GM23338 (cell line): ENCODE data around the gene IDH3B.

Source experiments
- CREB1 ChIP-seq: fragments of 250-450 bp; sonication (Bioruptor Pico); IDR thresholded peaks from 2 replicates; pipeline ENCODE4 v1.5.0; 2020; ENCODE audit warnings: low read depth, mild to moderate bottlenecking, moderate library complexity
- EZH2 ChIP-seq: fragments of 200-600 bp; sonication (generic); IDR thresholded peaks from one replicate; pipeline ENCODE4 v1.8.0; 2017; ENCODE audit warnings: antibody characterized with exemption, mild to moderate bottlenecking, low read depth; ENCODE audit not compliant: unreplicated experiment
- EZH2phosphoT487 ChIP-seq: fragments of 200-600 bp; sonication (generic); IDR thresholded peaks from one replicate; pipeline ENCODE4 v1.8.1; 2018; ENCODE audit warnings: antibody characterized with exemption; ENCODE audit not compliant: unreplicated experiment
- JUNB ChIP-seq: IDR thresholded peaks from one replicate; pipeline ENCODE4 v1.6.1; 2016; ENCODE audit warnings: antibody characterized with exemption; ENCODE audit not compliant: unreplicated experiment
- NANOG ChIP-seq: IDR thresholded peaks from 2 replicates; pipeline ENCODE4 v1.6.1; 2016; ENCODE audit warnings: antibody characterized with exemption, borderline replicate concordance
- POLR2AphosphoS5 ChIP-seq: IDR thresholded peaks from 2 replicates; pipeline ENCODE4 v1.6.1; 2016; ENCODE audit warnings: antibody characterized with exemption, low read depth
- ZNF331 ChIP-seq: fragments of 250-450 bp; sonication (Bioruptor Pico); IDR thresholded peaks from 2 replicates; pipeline ENCODE4 v1.5.0; 2020; ENCODE audit warnings: low read depth, mild to moderate bottlenecking, moderate library complexity
- TF ChIP-seq, protein P1 (sequence below): IDR thresholded peaks from one replicate; pipeline ENCODE4 v1.6.1; 2018; ENCODE audit warnings: antibody characterized with exemption; ENCODE audit not compliant: unreplicated experiment
- TF ChIP-seq, protein P2 (sequence below), 2 experiments: fragments of 200-600 bp in 1 of 2; sonication (generic) in 1 of 2; conservative IDR thresholded peaks; 2 replicates each; pipeline versions ENCODE4 v1.5.1 to v1.6.1; 2016 to 2017; ENCODE audit warnings: antibody characterized with exemption in 2 of 2, low read depth in 2 of 2, mild to moderate bottlenecking in 2 of 2, moderate library complexity in 1 of 2

DNA sequence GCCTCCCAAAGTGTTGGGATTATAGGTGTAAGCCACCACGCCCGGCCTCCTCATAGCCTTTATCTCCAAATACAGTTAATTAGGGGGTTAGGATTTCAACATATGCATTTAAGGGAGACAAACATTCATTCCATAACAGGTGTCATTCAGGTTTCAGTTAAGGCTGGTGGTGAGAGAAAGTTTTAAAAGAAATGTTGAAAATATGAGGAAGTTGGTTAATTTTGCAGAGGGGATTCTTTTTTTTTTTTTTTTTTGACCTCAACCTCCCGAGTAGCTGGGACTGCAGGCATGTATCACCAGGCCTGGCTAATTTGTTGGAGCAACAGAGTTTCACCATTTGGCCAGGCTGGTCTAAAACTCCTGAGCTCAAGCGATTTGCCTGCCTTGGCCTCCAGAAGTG is 16.0 kb upstream of the IDH3B start:
- TF ChIP-seq, protein P1, sequence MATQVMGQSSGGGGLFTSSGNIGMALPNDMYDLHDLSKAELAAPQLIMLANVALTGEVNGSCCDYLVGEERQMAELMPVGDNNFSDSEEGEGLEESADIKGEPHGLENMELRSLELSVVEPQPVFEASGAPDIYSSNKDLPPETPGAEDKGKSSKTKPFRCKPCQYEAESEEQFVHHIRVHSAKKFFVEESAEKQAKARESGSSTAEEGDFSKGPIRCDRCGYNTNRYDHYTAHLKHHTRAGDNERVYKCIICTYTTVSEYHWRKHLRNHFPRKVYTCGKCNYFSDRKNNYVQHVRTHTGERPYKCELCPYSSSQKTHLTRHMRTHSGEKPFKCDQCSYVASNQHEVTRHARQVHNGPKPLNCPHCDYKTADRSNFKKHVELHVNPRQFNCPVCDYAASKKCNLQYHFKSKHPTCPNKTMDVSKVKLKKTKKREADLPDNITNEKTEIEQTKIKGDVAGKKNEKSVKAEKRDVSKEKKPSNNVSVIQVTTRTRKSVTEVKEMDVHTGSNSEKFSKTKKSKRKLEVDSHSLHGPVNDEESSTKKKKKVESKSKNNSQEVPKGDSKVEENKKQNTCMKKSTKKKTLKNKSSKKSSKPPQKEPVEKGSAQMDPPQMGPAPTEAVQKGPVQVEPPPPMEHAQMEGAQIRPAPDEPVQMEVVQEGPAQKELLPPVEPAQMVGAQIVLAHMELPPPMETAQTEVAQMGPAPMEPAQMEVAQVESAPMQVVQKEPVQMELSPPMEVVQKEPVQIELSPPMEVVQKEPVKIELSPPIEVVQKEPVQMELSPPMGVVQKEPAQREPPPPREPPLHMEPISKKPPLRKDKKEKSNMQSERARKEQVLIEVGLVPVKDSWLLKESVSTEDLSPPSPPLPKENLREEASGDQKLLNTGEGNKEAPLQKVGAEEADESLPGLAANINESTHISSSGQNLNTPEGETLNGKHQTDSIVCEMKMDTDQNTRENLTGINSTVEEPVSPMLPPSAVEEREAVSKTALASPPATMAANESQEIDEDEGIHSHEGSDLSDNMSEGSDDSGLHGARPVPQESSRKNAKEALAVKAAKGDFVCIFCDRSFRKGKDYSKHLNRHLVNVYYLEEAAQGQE = no peak
- TF ChIP-seq, protein P2, sequence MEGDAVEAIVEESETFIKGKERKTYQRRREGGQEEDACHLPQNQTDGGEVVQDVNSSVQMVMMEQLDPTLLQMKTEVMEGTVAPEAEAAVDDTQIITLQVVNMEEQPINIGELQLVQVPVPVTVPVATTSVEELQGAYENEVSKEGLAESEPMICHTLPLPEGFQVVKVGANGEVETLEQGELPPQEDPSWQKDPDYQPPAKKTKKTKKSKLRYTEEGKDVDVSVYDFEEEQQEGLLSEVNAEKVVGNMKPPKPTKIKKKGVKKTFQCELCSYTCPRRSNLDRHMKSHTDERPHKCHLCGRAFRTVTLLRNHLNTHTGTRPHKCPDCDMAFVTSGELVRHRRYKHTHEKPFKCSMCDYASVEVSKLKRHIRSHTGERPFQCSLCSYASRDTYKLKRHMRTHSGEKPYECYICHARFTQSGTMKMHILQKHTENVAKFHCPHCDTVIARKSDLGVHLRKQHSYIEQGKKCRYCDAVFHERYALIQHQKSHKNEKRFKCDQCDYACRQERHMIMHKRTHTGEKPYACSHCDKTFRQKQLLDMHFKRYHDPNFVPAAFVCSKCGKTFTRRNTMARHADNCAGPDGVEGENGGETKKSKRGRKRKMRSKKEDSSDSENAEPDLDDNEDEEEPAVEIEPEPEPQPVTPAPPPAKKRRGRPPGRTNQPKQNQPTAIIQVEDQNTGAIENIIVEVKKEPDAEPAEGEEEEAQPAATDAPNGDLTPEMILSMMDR (conservative IDR thresholded peaks at IDR 0.05; ENCODE audit: low read depth in 2 of 2) = no peak
- TF ChIP-seq EZH2 (no peak), POLR2AphosphoS5 (no peak), ZNF331 (CRISPR knock-in tag) (no peak), NANOG (no peak), CREB1 (CRISPR knock-in tag) (no peak), EZH2phosphoT487 (no peak), JUNB (no peak)
